GM18861 (cell line): ENCODE measurements around the gene MANBA.

Experiments used
- ATAC-seq: cut with Tn5 transposase; IDR thresholded peaks from one replicate; pipeline ENCODE4 v1.9.1; 2021; ENCODE audit not compliant: unreplicated experiment

MANBA gene

GRCh38 chr4:102760645-102761295 lies at the start of gene MANBA:
Gene MANBA, minus strand, starts transcription at chr4:102760968. Its CDS starts 74 bp downstream, at chr4:102760894.
- peak; percentile 83 for ATAC-seq

DNA sequence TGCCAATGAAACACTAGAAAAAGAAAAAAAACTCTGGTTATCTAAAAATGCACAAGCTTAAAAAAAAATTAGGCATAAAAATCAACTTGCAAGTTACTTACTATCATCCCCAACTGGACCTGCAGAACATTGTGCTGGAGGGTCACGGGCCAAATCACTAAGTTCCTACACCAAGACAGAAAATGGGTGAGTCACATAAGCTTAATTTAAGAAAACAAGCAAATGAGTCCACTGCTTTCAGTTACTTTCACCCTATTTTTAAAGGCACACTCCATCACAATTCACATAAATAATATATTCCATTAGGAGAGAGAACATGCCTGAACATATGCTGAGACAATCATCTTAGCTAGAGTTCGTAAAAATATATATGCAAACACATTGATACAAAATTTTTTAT lies 48.9 kb upstream of the MANBA start:
- ATAC-seq, result no peak

DNA sequence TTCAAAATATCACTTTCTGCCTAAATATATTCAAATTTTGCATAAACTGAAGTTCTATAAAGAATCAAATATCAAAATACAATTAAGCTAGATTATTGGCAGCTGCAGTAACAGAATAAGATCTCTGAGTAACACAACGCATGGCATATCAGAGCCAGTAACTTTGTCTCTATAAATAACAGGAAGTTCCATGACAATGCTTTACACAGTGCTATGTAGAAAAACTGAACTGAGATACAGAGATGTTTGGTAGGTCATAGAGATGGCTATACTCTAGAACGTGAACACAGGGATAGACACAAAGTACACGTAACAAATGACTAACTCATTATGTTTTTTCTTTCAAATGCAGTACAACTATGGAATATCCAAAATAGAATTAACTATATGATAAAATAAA lies 48.4 kb upstream of the MANBA start:
- ATAC-seq, result no peak

DNA sequence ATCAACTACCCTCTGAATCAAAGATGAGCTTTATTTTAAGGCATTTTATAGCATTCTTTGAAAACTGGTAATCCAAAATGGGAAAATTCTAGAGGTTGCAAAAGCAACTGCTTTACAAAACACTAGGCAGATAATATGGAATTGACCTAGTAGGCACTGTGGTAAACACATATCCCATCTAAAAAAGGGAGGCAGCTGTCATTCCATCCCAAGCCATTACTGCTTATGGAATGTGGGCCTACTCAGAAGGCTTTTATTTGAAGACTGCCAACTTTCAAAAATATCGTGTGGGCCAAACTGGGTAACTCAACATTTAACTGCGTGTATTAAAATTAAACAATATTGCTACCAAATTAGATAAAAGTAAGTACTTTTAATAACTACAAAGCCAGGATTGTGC lies 47.2 kb upstream of the MANBA start:
- no peak for ATAC-seq

DNA sequence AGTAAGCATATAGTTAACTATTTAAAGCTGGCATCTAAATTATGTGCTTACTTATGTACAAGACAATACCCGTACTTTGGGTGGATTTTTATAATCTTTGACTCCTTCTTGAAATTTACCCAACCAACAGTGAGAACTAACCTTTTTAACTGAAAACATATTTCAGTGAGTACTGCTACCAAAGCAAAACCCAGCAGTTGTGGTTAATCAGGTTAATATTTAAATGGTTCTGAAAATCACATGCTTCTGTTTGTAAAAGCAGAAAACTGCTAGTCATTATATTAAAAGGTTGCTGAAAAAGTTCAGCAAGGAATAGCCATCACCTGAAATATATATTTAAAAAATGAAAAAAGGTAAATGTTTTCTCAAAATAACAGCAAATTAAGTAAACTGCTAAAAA lies 46.6 kb upstream of the MANBA start:
- ATAC-seq, result peak; percentile 60

- no peak for ATAC-seq
These were observed 39.0 kb upstream of the MANBA start for GRCh38 chr4:102799816-102800215.

DNA sequence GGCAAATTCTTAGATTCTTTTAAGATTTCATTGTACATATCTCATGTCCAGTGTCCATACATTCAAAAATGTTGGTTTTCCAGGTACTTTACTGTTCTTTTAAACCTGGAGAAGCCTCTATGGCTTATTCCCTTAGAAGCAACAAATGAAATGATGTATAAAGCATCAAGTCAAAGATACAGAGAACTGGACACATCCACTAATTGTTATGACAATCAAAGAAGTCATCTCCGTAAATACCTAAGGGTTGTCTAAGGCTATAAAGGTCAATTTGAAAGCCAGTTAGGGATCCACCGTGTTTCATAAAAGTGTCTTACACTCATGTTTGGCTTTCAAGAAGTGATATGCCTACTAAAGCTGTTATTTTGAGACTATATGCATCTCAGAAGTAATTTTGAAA lies 34.2 kb upstream of the MANBA start:
- ATAC-seq, result no peak

- no peak for ATAC-seq
These were observed 31.7 kb upstream of the MANBA start for GRCh38 chr4:102792361-102792936.

DNA sequence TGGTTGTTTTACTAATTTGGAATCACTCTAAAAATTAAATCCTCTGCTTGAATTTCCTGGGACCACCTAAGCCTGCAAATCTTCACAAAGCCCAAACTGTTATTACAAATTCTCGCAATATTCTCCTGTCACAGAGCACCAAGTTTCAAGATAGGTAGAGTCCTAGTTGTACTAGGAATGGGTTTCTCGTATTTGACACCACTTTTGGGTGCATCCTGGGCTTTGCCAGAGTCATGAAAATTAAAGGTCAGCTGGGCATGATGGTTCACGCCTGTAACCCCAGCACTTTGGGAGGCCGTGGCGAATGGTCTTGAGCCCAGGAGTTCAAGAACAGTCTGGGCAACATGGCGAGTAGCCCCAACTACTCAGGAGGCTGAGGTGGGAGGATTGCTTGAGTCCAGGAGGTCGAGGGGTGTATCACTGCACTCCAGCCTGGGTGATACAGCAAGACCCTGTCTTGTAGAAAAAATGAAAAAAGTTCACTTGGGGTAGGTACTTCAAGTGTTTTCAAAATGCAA lies 30.6 kb upstream of the MANBA start:
- no peak for ATAC-seq

DNA sequence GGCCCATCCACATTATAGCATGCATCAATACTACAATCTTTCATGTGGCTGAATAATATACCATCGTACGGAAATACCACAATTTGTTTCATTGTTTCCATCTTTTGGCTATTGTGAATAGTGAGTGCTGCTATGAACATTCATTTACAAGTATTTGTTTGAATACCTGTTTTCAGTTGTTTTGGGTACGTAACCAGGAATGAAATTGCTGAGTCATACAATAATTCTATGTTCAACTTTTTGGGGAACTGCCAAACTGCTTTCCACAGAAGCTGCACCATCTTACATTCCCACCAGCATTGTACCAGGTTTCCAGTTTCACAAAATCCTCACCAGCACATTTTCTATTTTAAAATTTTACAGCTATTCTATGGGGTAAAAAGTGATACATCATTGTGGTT lies 28.5 kb upstream of the MANBA start:
- no peak for ATAC-seq

DNA sequence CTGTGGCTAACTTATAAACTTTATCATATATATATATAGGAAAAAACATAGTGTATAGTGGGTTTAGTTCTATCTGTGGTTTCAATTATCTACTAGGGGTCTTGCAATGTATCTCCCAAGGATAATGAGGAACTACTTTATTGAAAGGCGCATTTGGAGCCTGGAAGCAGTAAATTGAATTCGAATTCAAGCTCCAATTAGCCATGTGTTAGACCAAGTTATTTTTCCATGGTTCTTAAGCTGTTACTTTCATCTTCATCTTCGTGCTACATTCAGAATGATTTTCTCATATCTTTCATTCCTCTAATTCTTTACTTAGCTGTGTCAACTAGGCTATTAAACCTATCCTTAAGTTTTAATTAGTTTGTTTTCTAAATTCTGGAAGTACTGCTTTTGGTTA lies 27.2 kb upstream of the MANBA start:
- ATAC-seq, result no peak

DNA sequence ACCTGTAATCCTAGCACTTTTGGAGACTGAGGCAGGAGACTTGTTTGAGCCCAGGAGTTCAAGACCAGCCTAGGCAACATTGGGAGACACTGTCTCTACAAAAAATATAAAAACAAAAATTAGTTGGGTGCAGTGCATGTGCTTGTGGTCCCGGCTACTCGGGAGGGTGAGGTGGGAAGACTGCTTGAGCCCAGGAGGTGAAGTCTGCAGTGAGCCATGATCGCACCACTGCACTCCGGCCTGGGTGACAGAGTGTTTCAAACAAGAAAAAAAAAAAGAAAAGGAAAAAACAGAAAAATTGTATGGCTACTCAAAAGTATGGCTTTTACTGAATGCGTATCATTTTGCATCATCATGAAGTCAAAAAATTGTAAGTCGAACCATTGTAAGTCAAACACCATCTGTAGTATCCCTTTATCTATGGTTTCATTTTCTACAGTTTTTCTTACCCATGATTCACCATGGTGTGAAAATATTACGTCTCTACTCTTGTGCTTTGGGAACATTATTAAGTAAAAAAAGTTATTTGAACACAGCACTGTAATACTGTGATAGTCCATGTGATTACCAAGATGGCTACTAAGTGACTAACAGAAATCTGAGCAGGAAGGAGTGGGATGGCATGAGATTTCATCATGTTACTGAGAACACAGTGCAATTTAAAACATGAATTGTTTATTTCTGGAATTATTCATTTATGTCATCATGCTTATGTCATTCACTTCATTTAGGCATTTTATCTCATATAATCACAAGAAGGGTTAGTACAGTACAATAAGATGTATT lies 26.5 kb upstream of the MANBA start:
- no peak for ATAC-seq

GRCh38 chr4:102786279-102786678 lies 25.5 kb upstream of the MANBA start:
- ATAC-seq, result no peak

DNA sequence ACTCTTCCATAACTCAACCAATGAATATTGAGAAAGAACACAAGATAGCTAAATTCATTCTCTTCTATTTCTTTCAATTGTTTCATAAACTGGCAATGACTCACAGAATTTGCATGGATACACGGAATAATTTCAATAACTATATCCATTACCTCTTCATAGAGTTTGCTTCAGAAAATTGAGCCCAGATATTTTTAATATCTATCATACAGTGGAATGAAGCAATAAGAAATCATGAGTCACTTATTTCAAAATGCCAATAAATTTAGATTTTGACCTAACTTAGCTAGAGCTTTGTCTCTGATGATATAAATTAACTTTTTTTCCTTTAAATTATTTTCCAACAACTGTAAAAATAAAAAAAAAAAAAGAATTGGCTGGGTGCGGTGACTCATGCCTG lies 22.2 kb upstream of the MANBA start:
- no peak for ATAC-seq

DNA sequence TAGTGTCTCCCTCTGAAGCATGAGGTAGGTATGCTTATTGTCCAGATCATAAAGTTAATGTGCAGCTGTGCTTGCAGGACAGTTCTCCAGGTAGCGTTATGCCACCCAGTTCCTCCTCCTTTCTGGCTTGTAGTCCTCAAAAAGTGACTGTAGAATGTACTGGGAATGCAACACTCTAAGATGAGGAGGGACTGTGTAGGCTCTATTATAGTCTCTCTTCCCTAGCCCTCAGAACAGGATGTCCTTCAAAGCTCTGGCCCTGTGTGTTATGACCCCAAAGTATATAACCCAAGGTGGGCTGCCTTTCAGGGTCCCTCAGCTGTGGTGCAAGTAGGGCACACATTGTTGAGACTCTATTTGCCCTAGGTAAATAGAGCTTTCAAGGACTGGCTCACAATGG lies 20.8 kb upstream of the MANBA start:
- no peak for ATAC-seq

- peak; percentile 56 for ATAC-seq
These were observed 19.8 kb upstream of the MANBA start for GRCh38 chr4:102780476-102781144.

GRCh38 chr4:102779204-102779603 lies 18.4 kb upstream of the MANBA start:
- no peak for ATAC-seq

DNA sequence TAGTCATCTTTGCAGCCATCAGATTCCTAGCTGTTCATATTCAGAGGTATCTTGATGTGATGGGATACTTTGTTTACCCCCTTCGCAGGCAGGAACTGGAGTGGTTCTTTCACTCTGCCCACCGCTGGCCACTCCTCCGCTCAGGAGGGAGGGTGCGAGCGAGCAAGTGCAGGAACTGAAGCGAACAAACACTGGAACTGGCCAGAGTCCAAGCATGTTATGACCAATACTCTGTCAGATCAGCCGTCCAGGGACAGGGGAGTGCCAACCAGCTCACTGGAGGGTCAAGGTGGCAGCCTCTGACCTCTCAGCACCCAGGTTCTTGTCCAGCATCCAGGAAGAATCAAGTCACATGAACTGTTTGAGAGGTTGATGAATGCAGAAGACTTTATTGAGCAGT lies 18.0 kb upstream of the MANBA start:
- ATAC-seq, result no peak

DNA sequence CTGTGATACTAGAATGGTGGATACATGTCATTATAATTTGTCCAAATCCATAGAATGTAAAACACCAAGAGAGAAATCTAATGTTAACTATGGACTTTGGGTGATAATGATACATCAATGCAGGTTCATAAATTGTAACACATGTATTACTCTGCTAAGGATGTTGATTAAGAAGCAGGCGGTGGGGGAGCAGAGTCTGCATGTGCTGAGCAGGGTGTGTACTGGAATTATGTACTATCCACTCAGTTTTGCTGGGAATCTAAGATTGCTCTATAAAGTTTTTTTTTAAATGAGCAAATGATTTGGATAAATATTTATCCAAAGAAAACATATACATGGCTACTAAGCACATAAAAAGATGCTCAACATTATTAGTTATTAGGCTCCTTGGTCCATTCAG lies 15.0 kb upstream of the MANBA start:
- ATAC-seq, result no peak

GRCh38 chr4:102774254-102774653 lies 13.5 kb upstream of the MANBA start:
- ATAC-seq, result no peak

- no peak for ATAC-seq
These were observed 12.1 kb upstream of the MANBA start for GRCh38 chr4:102772738-102773340.
